Thyroid gland (tissue), 4 donors: ENCODE measurements around the gene NPTN. TPM values are rescaled to one million over a fixed set of nuclear protein-coding genes. Genes with fewer than 3 reads are reported as not detected.
"Not testable (repeated sequence)": the region's sequence is repeated elsewhere in the genome, so short reads cannot be mapped to it uniquely, and the experiment has no call there.

Source experiments
- DNase-seq, 2 donors: peaks; one replicate each; pipeline ENCODE4 v3.0.0-alpha.2; 2019
- H3K27ac ChIP-seq, 3 donors: fragments of 200-600 bp; sonication (generic); 1 replicate in 2 of 3; 2 replicates in 1 of 3; pipeline ENCODE4 v1.5.1; 2016 to 2019; ENCODE audit warnings: mild to moderate bottlenecking in 1 of 3, moderate library complexity in 1 of 3
- H3K27me3 ChIP-seq: fragments of 200-600 bp; sonication (generic); one replicate; pipeline ENCODE4 v1.5.1; 2019
- H3K36me3 ChIP-seq, 2 donors: fragments of 200-600 bp; sonication (generic); one replicate each; pipeline ENCODE4 v1.5.1; 2016 to 2019
- H3K4me1 ChIP-seq, 2 donors: fragments of 200-600 bp; sonication (generic); one replicate each; pipeline ENCODE4 v1.5.1; 2017 to 2019
- H3K4me3 ChIP-seq, 3 donors: fragments of 200-600 bp; sonication (generic); replicated peaks in 1 of 3; 1 replicate in 2 of 3; 2 replicates in 1 of 3; pipeline ENCODE4 v1.5.1; 2016; ENCODE audit warnings: mild to moderate bottlenecking in 1 of 3
- H3K9me3 ChIP-seq: fragments of 200-600 bp; sonication (generic); one replicate; pipeline ENCODE4 v1.5.1; 2017
- POLR2A ChIP-seq, 2 donors: fragments of 450-650 bp; IDR thresholded peaks; one replicate each; pipeline ENCODE4 v1.6.1; 2017; ENCODE audit warnings: antibody characterized with exemption in 2 of 2, mild to moderate bottlenecking in 2 of 2, moderate library complexity in 1 of 2
- WGBS, 2 donors: methylation state at CpG; one replicate each; pipeline ENCODE4 v1.1.5; 2017; 5-methylcytosine and 5-hydroxymethylcytosine counted together
- intact Hi-C: fragments of 100-400 bp; cut with DNase I; formaldehyde crosslinking; loops from one replicate; pipeline ENCODE4 v1.15.1; 2023
- total RNA-seq, 4 donors: library from RNA; depleted of rRNA; stranded (reverse); fragments of >200 nt; gene quantifications; one replicate each; pipeline ENCODE4 v1.2.3, GENCODE V29; 2016
- TF ChIP-seq, protein P1 (sequence below), 6 experiments: fragments of 200-600 bp in 3 of 6; fragments of 450-650 bp in 3 of 6; sonication (generic) in 3 of 6; IDR thresholded peaks; one replicate each; pipeline ENCODE4 v1.5.1; 2016 to 2019; ENCODE audit warnings: antibody characterized with exemption in 6 of 6, mild to moderate bottlenecking in 2 of 6, inconsistent platforms in 1 of 6, moderate library complexity in 1 of 6

Gene NPTN
- total RNA-seq, 4 donors from 2014 or later = 86.7 to 134 (median 124) TPM

DNA sequence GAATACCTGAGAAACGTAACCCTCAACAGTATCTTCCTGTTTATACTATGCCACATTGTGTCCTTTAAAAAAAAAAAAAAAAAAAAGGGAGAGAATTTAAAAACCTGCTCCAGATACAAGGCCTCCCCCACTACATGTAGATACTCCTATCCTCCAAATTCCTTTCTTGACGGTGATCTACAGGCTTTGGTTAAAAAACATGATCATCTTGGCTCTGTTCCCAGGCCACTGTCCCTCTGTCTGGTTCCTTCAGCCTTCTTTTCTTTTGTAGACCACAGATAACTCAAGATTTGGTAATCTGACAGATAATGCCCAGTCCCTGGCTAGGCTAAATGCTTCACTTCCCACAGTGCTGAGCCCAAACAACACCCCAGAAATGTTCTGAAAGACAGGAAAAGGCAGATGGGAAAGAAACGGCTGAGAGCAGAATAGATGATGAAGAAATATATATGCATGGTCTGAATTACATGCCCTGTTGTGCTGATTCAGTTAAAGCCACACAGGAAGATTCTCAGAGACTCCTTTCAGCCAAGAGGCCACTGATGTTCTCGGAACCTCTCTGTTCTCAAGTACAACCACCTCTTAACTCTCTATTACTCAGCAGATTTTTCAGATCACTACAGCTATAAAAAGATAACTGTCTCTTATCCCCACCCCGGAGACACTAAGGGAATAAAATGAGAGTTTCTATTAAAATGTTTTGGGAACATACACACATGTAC, 48.3 kb downstream of the NPTN start:
- Histone ChIP-seq H3K4me3 (no peak overlapping the region), H3K27me3 (no peaks in the 10 kb centered on the region), H3K27ac (no peak overlapping the region), H3K36me3 (peaks cover 0 to 28% of the 10 kb centered on the region in 2 donors), H3K4me1 (peaks cover 0 to 12% of the 10 kb centered on the region in 2 donors), H3K9me3 (no peaks in the 10 kb centered on the region)
- no peak for TF ChIP-seq POLR2A (IDR thresholded peaks at IDR 0.05)
- TF ChIP-seq, protein P1, sequence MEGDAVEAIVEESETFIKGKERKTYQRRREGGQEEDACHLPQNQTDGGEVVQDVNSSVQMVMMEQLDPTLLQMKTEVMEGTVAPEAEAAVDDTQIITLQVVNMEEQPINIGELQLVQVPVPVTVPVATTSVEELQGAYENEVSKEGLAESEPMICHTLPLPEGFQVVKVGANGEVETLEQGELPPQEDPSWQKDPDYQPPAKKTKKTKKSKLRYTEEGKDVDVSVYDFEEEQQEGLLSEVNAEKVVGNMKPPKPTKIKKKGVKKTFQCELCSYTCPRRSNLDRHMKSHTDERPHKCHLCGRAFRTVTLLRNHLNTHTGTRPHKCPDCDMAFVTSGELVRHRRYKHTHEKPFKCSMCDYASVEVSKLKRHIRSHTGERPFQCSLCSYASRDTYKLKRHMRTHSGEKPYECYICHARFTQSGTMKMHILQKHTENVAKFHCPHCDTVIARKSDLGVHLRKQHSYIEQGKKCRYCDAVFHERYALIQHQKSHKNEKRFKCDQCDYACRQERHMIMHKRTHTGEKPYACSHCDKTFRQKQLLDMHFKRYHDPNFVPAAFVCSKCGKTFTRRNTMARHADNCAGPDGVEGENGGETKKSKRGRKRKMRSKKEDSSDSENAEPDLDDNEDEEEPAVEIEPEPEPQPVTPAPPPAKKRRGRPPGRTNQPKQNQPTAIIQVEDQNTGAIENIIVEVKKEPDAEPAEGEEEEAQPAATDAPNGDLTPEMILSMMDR (IDR thresholded peaks at IDR 0.05) = no peak
- intact Hi-C loops = no loop called here
- 66 to 73% methylated on average over 5 of the region's 5 CpGs for WGBS, 2 donors
- no peak for DNase-seq

DNA sequence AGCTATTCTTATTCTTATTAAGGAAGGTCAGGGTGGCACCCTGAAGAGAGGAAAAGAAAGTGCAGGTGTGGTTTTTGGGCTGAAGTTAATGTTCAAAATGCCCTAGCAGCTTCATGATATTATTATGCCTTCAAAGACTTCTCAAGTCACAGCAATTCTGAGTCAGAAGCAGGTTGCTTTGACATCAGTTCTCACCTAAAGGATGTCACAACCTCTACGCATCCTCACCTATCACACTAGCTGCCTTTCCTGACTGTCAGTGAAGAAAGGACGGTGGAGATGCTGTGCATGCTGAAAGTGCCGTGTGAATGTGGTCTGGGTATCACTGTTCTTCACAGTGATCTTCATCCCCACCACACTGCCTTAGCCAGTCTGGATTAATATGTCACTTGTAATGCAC, 49.6 kb downstream of the NPTN start:
- Histone ChIP-seq H3K9me3 (no peaks in the 10 kb centered on the region), H3K27me3 (no peaks in the 10 kb centered on the region), H3K4me1 (peaks cover 0 to 12% of the 10 kb centered on the region in 2 donors), H3K4me3 (no peak overlapping the region), H3K36me3 (peaks cover 0 to 23% of the 10 kb centered on the region in 2 donors), H3K27ac (no peak overlapping the region)
- DNase-seq = no peak
- TF ChIP-seq, protein P1 (IDR thresholded peaks at IDR 0.05) = no peak
- TF ChIP-seq POLR2A (IDR thresholded peaks at IDR 0.05) = no peak
- WGBS, 2 donors = 91 to 100% methylated on average over 3 of the region's 3 CpGs
- intact Hi-C loops = no loop called here

DNA sequence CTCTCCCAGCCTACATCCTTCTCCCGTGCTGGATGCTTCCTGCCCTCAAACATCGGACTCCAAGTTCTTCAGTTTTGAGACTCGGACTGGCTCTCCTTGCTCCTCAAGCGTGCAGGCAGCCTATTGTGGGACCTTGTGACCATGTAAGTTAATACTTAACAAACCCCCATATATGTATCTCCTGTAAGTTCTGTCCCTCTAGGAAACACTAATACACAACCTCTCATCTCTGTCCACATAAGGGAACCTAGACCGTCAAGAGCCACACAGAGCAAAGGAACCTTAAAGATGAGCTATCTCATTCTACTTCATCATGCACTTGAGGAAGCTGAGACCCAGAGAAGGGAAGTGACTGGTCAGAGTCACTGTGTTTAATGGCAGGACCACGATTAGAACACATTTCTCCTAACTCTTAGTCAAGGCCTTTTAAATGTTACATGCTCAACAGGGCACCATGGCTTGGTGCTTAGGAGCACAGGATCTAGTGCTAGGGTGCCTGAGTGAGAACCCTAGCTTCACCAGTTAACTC, 50.3 kb downstream of the NPTN start:
- Histone ChIP-seq H3K9me3 (no peaks in the 10 kb centered on the region), H3K4me3 (no peak overlapping the region), H3K36me3 (peaks cover 0 to 18% of the 10 kb centered on the region in 2 donors), H3K4me1 (peaks cover 0 to 12% of the 10 kb centered on the region in 2 donors), H3K27ac (no peak overlapping the region), H3K27me3 (no peaks in the 10 kb centered on the region)
- TF ChIP-seq, protein P1 (IDR thresholded peaks at IDR 0.05) = no peak
- no peak for TF ChIP-seq POLR2A (IDR thresholded peaks at IDR 0.05)
- no peak for DNase-seq
- intact Hi-C loops = no loop called here
- WGBS, 2 donors = 87 to 97% methylated on average over 6 of the region's 6 CpGs

DNA sequence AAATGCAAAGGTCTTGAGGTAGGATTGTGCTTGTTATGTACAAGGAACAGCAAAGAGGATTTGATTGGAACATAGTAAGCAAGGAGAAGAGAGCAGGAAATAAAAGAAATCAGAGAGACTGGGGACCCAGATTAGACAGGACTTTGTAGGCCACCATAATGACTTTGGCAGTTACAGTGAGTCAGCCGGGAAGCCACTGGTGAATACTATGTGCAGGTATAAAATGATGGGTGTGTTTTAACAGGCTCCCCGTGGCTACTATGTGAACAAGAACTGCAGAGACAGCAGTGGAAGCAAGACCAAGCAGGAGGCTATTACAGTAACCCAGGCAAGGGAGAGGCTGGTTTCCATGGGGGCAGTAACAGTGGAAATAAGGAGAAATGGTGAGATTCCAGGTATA, 55.2 kb downstream of the NPTN start:
- intact Hi-C loops = no loop called here
- Histone ChIP-seq H3K27ac (no peak overlapping the region), H3K4me3 (no peak overlapping the region), H3K4me1 (peaks cover 16% of the 10 kb centered on the region in 2 donors), H3K27me3 (no peaks in the 10 kb centered on the region), H3K36me3 (peaks cover 0 to 8% of the 10 kb centered on the region in 2 donors), H3K9me3 (no peaks in the 10 kb centered on the region)
- 86 to 88% methylated on average over 2 of the region's 2 CpGs for WGBS, 2 donors
- no peak for TF ChIP-seq POLR2A (IDR thresholded peaks at IDR 0.05)
- TF ChIP-seq, protein P1 (IDR thresholded peaks at IDR 0.05) = no peak
- no peak for DNase-seq

DNA sequence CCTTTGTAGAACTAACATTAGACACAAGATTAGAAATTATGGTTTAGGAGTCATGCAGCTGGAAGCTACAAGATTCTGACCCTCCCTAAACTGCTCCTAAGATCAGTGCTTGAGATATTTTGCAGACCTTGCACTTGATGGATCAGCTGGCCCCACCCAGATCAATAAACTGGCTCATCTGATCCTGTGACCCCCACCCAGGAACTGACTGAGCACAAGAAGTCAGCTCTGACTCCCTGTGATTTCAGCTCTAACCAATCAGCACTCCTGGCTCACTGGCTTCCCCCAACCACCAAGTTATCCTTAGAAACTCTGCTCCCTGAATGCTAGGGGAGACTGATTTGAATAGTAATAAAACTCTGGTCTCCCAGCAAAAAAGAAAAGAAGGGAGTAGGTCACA, 55.6 kb downstream of the NPTN start:
- H3K27me3 ChIP-seq, DNase-seq, intact Hi-C loops, H3K4me3 ChIP-seq, H3K36me3 ChIP-seq, H3K9me3 ChIP-seq, H3K27ac ChIP-seq: not testable (repeated sequence)
- peaks cover 17 to 20% of the 10 kb centered on the region in 2 donors for H3K4me1 ChIP-seq
